K562 (cell line): Measurements from ENCODE around the gene KCNJ11. TPM values are rescaled to one million over a fixed set of nuclear protein-coding genes. Genes with fewer than 3 reads are reported as not detected.

Source experiments
- ATAC-seq: fragments of 200-7000 bp; cut with Tn5 transposase; 3 replicates; pipeline ENCODE4 v1.9.1; 2020; ENCODE audit warnings: moderate library complexity
- Bru-seq: library from RNA; stranded (reverse); fragments of 400-500 nt; gene quantifications from one replicate; lab custom pipeline; 2021; lab: Mats Ljungman, UMichigan
- BruChase-seq, 2 experiments: library from RNA; stranded (reverse); fragments of 400-500 nt; gene quantifications; one replicate each; lab custom pipeline; 2021; lab: Mats Ljungman, UMichigan
- BruUV-seq: library from RNA; stranded (reverse); fragments of 400-500 nt; replicated peaks from 2 replicates; lab custom pipeline; 2021; lab: Mats Ljungman, UMichigan
- CTCF ChIA-PET: fragments of 300-600 bp; formaldehyde crosslinking; extraction: SDS; loops from one replicate; lab custom pipeline; 2021; ENCODE audit warnings: low intra/inter-chr PET ratio; lab: Yijun Ruan, JAX
- POLR2A ChIA-PET: fragments of 300-600, 350-650 bp; sonication (Branson Sonifier 250); formaldehyde crosslinking; extraction: SDS; loops from one replicate; lab custom pipeline; 2021; ENCODE audit warnings: antibody characterized with exemption, inconsistent platforms; lab: Yijun Ruan, JAX
- DNase-seq, 4 experiments: peaks; one replicate each; pipeline versions ENCODE4 v3.0.0 to v3.0.0-alpha.2; 2011 to 2018; ENCODE audit warnings: low spot score in 3 of 4, mixed read lengths in 3 of 4; ENCODE audit errors: extremely low read depth in 1 of 4
- FAIRE-seq: peaks from 2 replicates; lab custom pipeline; 2011; peaks lifted over from hg19 to GRCh38; lab: Jason Lieb, UNC
- H2AFZ ChIP-seq: 2 replicates; pipeline ENCODE4 v1.6.0; 2011; ENCODE audit warnings: low read depth, low read length, control low read depth, inconsistent platforms
- H3K27ac ChIP-seq: fragments of 200-600 bp; 3 replicates; pipeline ENCODE4 v1.8.0; 2011; ENCODE audit warnings: low read depth, mild to moderate bottlenecking, control low read depth, inconsistent platforms, low read length, moderate library complexity, mixed read lengths; ENCODE audit errors: extremely low read depth
- H3K27me3 ChIP-seq, 2 experiments: fragments of 300-600 bp in 1 of 2; 2 replicates in 1 of 2; 3 replicates in 1 of 2; pipeline versions ENCODE4 v1.6.0 to v1.8.0; 2011; ENCODE audit warnings: inconsistent platforms in 2 of 2, low read length in 2 of 2, mild to moderate bottlenecking in 1 of 2, mixed read lengths in 1 of 2, moderate library complexity in 1 of 2; ENCODE audit not compliant: control insufficient read depth in 2 of 2, insufficient read depth in 2 of 2
- H3K36me3 ChIP-seq: fragments of 300-600 bp; 3 replicates; pipeline ENCODE4 v1.8.0; 2011; ENCODE audit warnings: mild to moderate bottlenecking, low read length, inconsistent platforms; ENCODE audit not compliant: control insufficient read depth, insufficient read depth
- H3K4me1 ChIP-seq, 2 experiments: fragments of 200-600 bp in 1 of 2; replicated peaks in 1 of 2; 2 replicates in 1 of 2; 3 replicates in 1 of 2; pipeline versions ENCODE4 v1.5.1 to v1.8.0; 2011; ENCODE audit warnings: inconsistent platforms in 2 of 2, low read length in 2 of 2, mild to moderate bottlenecking in 1 of 2, mixed read lengths in 1 of 2, moderate library complexity in 1 of 2; ENCODE audit not compliant: control insufficient read depth in 2 of 2, insufficient read depth in 2 of 2
- H3K4me2 ChIP-seq: 2 replicates; pipeline ENCODE4 v1.6.1; 2011; ENCODE audit warnings: low read length, control low read depth, inconsistent platforms, mixed read lengths; ENCODE audit not compliant: insufficient read depth
- H3K4me3 ChIP-seq: fragments of 200-600 bp; sonication (generic), shearing (Covaris generic); 2 replicates; pipeline ENCODE4 v1.5.1; 2016; ENCODE audit warnings: control low read depth, inconsistent platforms
- H3K79me2 ChIP-seq: fragments of 200-600 bp; 3 replicates; pipeline ENCODE4 v1.8.0; 2011; ENCODE audit warnings: low read length, inconsistent platforms; ENCODE audit not compliant: control insufficient read depth, insufficient read depth
- H3K9ac ChIP-seq, 2 experiments: 2 replicates each; pipeline versions ENCODE4 v1.6.0 to v1.6.1; 2011; ENCODE audit warnings: low read depth in 2 of 2, low read length in 2 of 2, control low read depth in 1 of 2, inconsistent platforms in 1 of 2, mild to moderate bottlenecking in 1 of 2, mixed read lengths in 1 of 2; ENCODE audit not compliant: insufficient read depth in 1 of 2
- H3K9me1 ChIP-seq: one replicate; pipeline ENCODE4 v1.6.0; 2011; ENCODE audit warnings: inconsistent platforms, mild to moderate bottlenecking, low read length, moderate library complexity; ENCODE audit not compliant: control insufficient read depth, insufficient read depth
- H3K9me3 ChIP-seq: replicated peaks from 2 replicates; pipeline ENCODE4 v1.5.1; 2011; ENCODE audit warnings: low read depth, low read length, inconsistent platforms; ENCODE audit not compliant: control insufficient read depth, insufficient read depth
- H4K20me1 ChIP-seq: replicated peaks from 2 replicates; pipeline ENCODE4 v1.6.1; 2011; ENCODE audit warnings: low read length, inconsistent platforms, mixed read lengths; ENCODE audit not compliant: control insufficient read depth, insufficient read depth
- ELF1 ChIP-seq: fragments of 200-800 bp; sonication (Bioruptor generic); IDR thresholded peaks from 2 replicates; pipeline ENCODE4 v1.6.1; 2016; ENCODE audit warnings: missing genetic modification characterization, missing compliant biosample characterization
- FOSL1 ChIP-seq: fragments of 200-800 bp; sonication (Bioruptor generic); conservative IDR thresholded peaks from 2 replicates; pipeline ENCODE4 v1.6.1; 2016; ENCODE audit warnings: missing genetic modification characterization, missing compliant biosample characterization
- HMG20A ChIP-seq: fragments of 450-650 bp; formaldehyde crosslinking; conservative IDR thresholded peaks from 2 replicates; pipeline ENCODE4 v1.4.0; 2020; ENCODE audit warnings: mild to moderate bottlenecking, mixed read lengths
- MAZ ChIP-seq, 2 experiments: fragments of 450-650 bp in 1 of 2; sonication (generic) in 1 of 2; formaldehyde crosslinking; IDR thresholded peaks in 1 of 2; conservative IDR thresholded peaks in 1 of 2; 2 replicates each; pipeline versions ENCODE4 v1.4.0 to v1.5.0; 2020; ENCODE audit warnings: mild to moderate bottlenecking in 1 of 2, missing genetic modification reagents in 1 of 2
- POLR2G ChIP-seq: fragments of 200-400 bp; formaldehyde crosslinking; IDR thresholded peaks from 2 replicates; pipeline ENCODE4 v1.6.1; 2017; ENCODE audit warnings: low read depth, mild to moderate bottlenecking, antibody characterized with exemption, low read length, moderate library complexity
- TSC22D4 ChIP-seq: fragments of 450-650 bp; IDR thresholded peaks from 2 replicates; pipeline ENCODE4 v1.6.1; 2016; ENCODE audit warnings: missing genetic modification characterization, missing biosample characterization, control low read depth
- ZBTB7A ChIP-seq: IDR thresholded peaks from 2 replicates; pipeline ENCODE4 v1.6.1; 2011; ENCODE audit warnings: low read depth, mild to moderate bottlenecking, low read length, moderate library complexity, borderline replicate concordance; ENCODE audit not compliant: control insufficient read depth
- ZC3H8 ChIP-seq: fragments of 450-650 bp; IDR thresholded peaks from 2 replicates; pipeline ENCODE4 v1.6.1; 2017
- ZNF175 ChIP-seq: fragments of 200-800 bp; sonication (Bioruptor generic); IDR thresholded peaks from 2 replicates; pipeline ENCODE4 v1.6.1; 2016; ENCODE audit warnings: low read depth, mild to moderate bottlenecking, missing genetic modification characterization, missing compliant biosample characterization
- ZNF511 ChIP-seq: sonication (generic); formaldehyde crosslinking; IDR thresholded peaks from 2 replicates; pipeline ENCODE4 v1.8.0; 2022; ENCODE audit warnings: mild to moderate bottlenecking, missing genetic modification reagents
- WGBS: fragments of 100-300 bp; shearing (Covaris generic); methylation state at CpG from one replicate; pipeline ENCODE4 v1.1.6; 2016; ENCODE audit warnings: low coverage, mixed read lengths; ENCODE audit not compliant: insufficient coverage; ENCODE audit errors: missing lambda C conversion rate; 5-methylcytosine and 5-hydroxymethylcytosine counted together
- in situ Hi-C: fragments of 300-500 bp; cut with MboI; formaldehyde crosslinking; loops from 4 replicates; pipeline ENCODE4 v1.15.0; 2018; ENCODE audit warnings: inconsistent platforms, mixed read lengths
- intact Hi-C: fragments of 100-400 bp; cut with micrococcal nuclease; formaldehyde crosslinking; loops from 2 replicates; pipeline ENCODE4 v1.14.2; 2022
- long read RNA-seq, 3 experiments: library from polyadenylated mRNA in 2 of 3; library from RNA in 1 of 3; unstranded in 2 of 3; stranded (forward) in 1 of 3; transcript quantifications; one replicate each; pipeline ENCODE4 v2.0.0, GENCODE V29; 2019 to 2022
- polyA minus RNA-seq, 3 experiments: library from RNA; depleted of rRNA, polyadenylated mRNA; stranded (reverse); fragments of >200 nt; gene quantifications; 2 replicates each; pipeline ENCODE4 v1.2.3, GENCODE V29; 2011
- polyA plus RNA-seq, 8 experiments: library from polyadenylated mRNA; depleted of rRNA in 4 of 8; stranded (reverse) in 5 of 8; unstranded in 3 of 8; fragments of >200 nt; fragmentation: Nextera tagmentation in 2 of 8; fragmentation: Illumina TruSeq in 1 of 8; extraction: Ambion mirVana in 2 of 8; extraction: Trizol in 1 of 8; gene quantifications; 2 replicates each; pipeline versions ENCODE4 v1.2.1 to v1.2.3, GENCODE V29; 2011 to 2014; ENCODE audit warnings: inconsistent platforms in 1 of 8, missing spikeins in 1 of 8
- total RNA-seq, 7 experiments: library from RNA; depleted of rRNA in 6 of 7; stranded (reverse); fragments of >200 nt in 6 of 7; fragmentation: Illumina TruSeq in 2 of 7; extraction: Trizol in 2 of 7; gene quantifications; 2 replicates each; pipeline versions ENCODE4 v1.2.1 to v1.2.3, GENCODE V29; 2011 to 2021; ENCODE audit warnings: low replicate concordance in 1 of 7
- TF ChIP-seq, protein P1 (sequence below), 3 experiments: fragments of 200-800 bp in 1 of 3; sonication (Bioruptor generic) in 1 of 3; sonication (generic) in 1 of 3; formaldehyde crosslinking in 1 of 3; IDR thresholded peaks; 2 replicates each; pipeline versions ENCODE4 v1.6.1 to v1.8.0; 2016 to 2022; ENCODE audit warnings: mild to moderate bottlenecking in 2 of 3, missing compliant biosample characterization in 2 of 3, missing genetic modification characterization in 2 of 3, missing genetic modification reagents in 1 of 3
- TF ChIP-seq, protein P2 (sequence below): sonication (generic); formaldehyde crosslinking; IDR thresholded peaks from 2 replicates; pipeline ENCODE4 v1.8.0; 2022; ENCODE audit warnings: missing genetic modification reagents, mild to moderate bottlenecking, moderate library complexity, borderline replicate concordance

KCNJ11 gene
- total RNA-seq (2011; cell fraction: chromatin; rRNA removed; ENCODE audit: low replicate concordance) = 2.1 and 9.1 TPM in 2 replicates
- 11.7 and 13.2 TPM in 2 replicates for total RNA-seq (2011; cell fraction: nucleolus; rRNA removed)
- 5.3 and 6.8 TPM in 2 replicates for total RNA-seq (2011; cell fraction: nucleoplasm; rRNA removed)
- 1.6 and 2.7 TPM in 2 replicates for total RNA-seq (2014; rRNA removed)
- total RNA-seq (2014; rRNA removed; fragmentation: Illumina TruSeq; extraction: Trizol) = 0.41 and 0.62 TPM in 2 replicates
- 0.54 and 0.60 TPM in 2 replicates for total RNA-seq (2015; rRNA removed; fragmentation: Illumina TruSeq; extraction: Trizol)
- 3.3 and 3.7 TPM in 2 replicates for total RNA-seq (2021)
- 0.85 and 1.8 TPM in 2 replicates for polyA plus RNA-seq (2011; rRNA removed)
- 1.7 and 2.6 TPM in 2 replicates for polyA plus RNA-seq (2011; cell fraction: cytosol; rRNA removed)
- 2.1 and 2.6 TPM in 2 replicates for polyA plus RNA-seq (2011; cell fraction: nucleus; rRNA removed)
- polyA plus RNA-seq (2012) = 1.5 and 4.7 TPM in 2 replicates
- polyA plus RNA-seq (2014; fragmentation: Illumina TruSeq; extraction: Trizol) = 1.4 and 3.1 TPM in 2 replicates
- not detected for polyA plus RNA-seq (2014; fragmentation: Nextera tagmentation; extraction: Ambion mirVana)
- 0.86 and 2.7 TPM in 2 replicates for polyA plus RNA-seq (2014; rRNA removed)
- polyA minus RNA-seq (2011; rRNA and poly(A)+ RNA removed) = 1.2 and 2.7 TPM in 2 replicates
- polyA minus RNA-seq (2011; cell fraction: cytosol; rRNA and poly(A)+ RNA removed) = 5.3 and 5.6 TPM in 2 replicates
- 2.1 and 3.0 TPM in 2 replicates for polyA minus RNA-seq (2011; cell fraction: nucleus; rRNA and poly(A)+ RNA removed)
- Bru-seq, nascent RNA = percentile 46 among the genes with signal in this experiment
- BruChase-seq, experiment 1, labeled RNA remaining after a 2-hour chase = percentile 48 among the genes with signal in this experiment
- BruChase-seq, experiment 2, labeled RNA remaining after a 6-hour chase = percentile 52 among the genes with signal in this experiment
- long read RNA-seq, experiment 1, transcript KCNJ11-201 (1 exons, 2,801 nt) = major isoform, 12 of 12 reads
- long read RNA-seq, experiment 1, partial matches to known transcripts = 0 of 12 reads
- long read RNA-seq, experiment 1, other reads (novel, unspliced or antisense) = 0 of 12 reads
- long read RNA-seq, experiment 2, transcript KCNJ11-201 (1 exons, 2,801 nt) = major isoform, 5 of 6 reads
- long read RNA-seq, experiment 2, partial matches to known transcripts = 0 of 6 reads
- long read RNA-seq, experiment 2, other reads (novel, unspliced or antisense) = 0 of 6 reads
- long read RNA-seq, experiment 3, partial matches to known transcripts = 0 of 1 reads
- long read RNA-seq, experiment 3, other reads (novel, unspliced or antisense) = 0 of 1 reads

DNA sequence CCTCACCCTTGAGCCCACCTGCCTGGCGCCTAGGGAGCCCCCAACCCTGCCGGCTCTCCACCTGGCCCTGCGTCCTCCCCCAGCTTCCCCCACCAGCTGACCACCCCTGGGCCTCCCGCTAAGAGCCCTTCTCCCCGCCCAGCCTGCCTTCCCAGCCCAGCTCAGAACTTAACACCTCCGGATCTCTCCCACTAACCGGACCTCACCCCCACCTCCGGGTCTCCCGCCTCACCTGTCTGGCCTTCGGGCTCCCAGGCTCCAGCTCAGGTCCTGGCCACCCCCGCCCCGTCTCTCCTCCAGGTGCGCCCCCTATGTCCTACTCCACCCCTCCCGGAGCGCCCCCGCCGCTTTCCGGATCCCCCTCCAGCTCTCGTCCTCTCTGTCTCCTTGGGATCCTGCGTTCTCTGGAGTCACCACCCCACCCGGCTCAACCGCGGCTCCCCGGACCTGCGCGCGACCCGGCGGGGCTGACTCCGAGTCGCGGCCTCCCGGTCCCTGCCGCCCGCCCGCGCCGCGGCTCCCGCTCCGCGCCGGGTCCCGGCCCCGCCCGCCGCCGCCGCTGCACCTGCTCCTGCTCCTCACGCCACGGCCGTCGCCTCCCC lies at the start of gene KCNJ11:
KCNJ11 (minus strand) TSS at position 51 of the 602 bp plus-strand sequence. CDS start 568 bp downstream, outside the sequence.
- peak; percentile 72 for ATAC-seq
- H3K9ac ChIP-seq = peak within 1 kb of the TSS; percentile 50 to 89; a peak in 3 of 4 replicates
- CTCF ChIA-PET = interaction anchor here (1.7 to 3.0 kb wide), 2 partner anchors 116 to 159 kb away, joined by 3 to 11 read pairs; no protein-coding TSS in a partner anchor
- peak within 1 kb of the TSS; percentile 90 for H2AFZ ChIP-seq
- H3K4me3 ChIP-seq = peak within 1 kb of the TSS; percentile 56
- FAIRE-seq = no peak
- POLR2A ChIA-PET = interaction anchor here (0.7 kb wide), 1 partner anchor 17 kb away, joined by 3 read pairs; no protein-coding TSS in a partner anchor
- 5% methylated on average over 26 of the region's 53 CpGs for WGBS
- in situ Hi-C loops = no loop called here
- no peaks in the 10 kb centered on the region for H3K79me2 ChIP-seq
- no peak within 1 kb of the TSS for H3K27ac ChIP-seq
- H3K9me1 ChIP-seq = peaks cover 5% of the 10 kb centered on the region
- no TSS peak for BruUV-seq
- H3K4me2 ChIP-seq = peak within 1 kb of the TSS; percentile 76
- H4K20me1 ChIP-seq = peaks cover 11% of the 10 kb centered on the region
- H3K36me3 ChIP-seq = no peaks in the 10 kb centered on the region
- H3K4me1 ChIP-seq = peaks cover 2 to 36% of the 10 kb centered on the region in 2 experiments; a peak in 3 of 5 replicates
- no peak for DNase-seq
- intact Hi-C loops = loop anchor here (1.0 to 5.0 kb wide), 2 partner anchors 91 to 441 kb away; no protein-coding TSS in a partner anchor
- peaks cover 0 to 10% of the 10 kb centered on the region in 2 experiments for H3K27me3 ChIP-seq
- H3K9me3 ChIP-seq = no peaks in the 10 kb centered on the region
- TF ChIP-seq, protein P1, sequence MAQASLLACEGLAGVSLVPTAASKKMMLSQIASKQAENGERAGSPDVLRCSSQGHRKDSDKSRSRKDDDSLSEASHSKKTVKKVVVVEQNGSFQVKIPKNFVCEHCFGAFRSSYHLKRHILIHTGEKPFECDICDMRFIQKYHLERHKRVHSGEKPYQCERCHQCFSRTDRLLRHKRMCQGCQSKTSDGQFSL (CRISPR knock-in tag; IDR thresholded peaks at IDR 0.05) = 0 out of 2 replicates have a peak, but pooled peaks have one; percentile 29
- TF ChIP-seq, protein P1 (tag; IDR thresholded peaks at IDR 0.05) = 0 out of 4 replicates have a peak, but pooled peaks of 1 of the 2 experiments have one; percentile 4
- TF ChIP-seq ELF1 (tag) = no peak
- TF ChIP-seq ZNF511 = no peak
- no peak for TF ChIP-seq ZNF175
- TF ChIP-seq, protein P2, sequence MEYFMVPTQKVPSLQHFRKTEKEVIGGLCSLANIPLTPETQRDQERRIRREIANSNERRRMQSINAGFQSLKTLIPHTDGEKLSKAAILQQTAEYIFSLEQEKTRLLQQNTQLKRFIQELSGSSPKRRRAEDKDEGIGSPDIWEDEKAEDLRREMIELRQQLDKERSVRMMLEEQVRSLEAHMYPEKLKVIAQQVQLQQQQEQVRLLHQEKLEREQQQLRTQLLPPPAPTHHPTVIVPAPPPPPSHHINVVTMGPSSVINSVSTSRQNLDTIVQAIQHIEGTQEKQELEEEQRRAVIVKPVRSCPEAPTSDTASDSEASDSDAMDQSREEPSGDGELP = peak; percentile 47; the same call in 1 of the 2 replicates
- no peak for TF ChIP-seq TSC22D4 (tag)
- no peak for TF ChIP-seq ZC3H8
- no peak for TF ChIP-seq MAZ (CRISPR knock-in tag; conservative IDR thresholded peaks at IDR 0.05 in 1 of 2, IDR thresholded peaks at IDR 0.05 in 1 of 2)
- TF ChIP-seq POLR2G = 0 out of 2 replicates have a peak, but pooled peaks have one; percentile 48
- TF ChIP-seq FOSL1 = no peak
- no peak for TF ChIP-seq ZBTB7A
- TF ChIP-seq HMG20A = no peak
